ENCODE data around the gene VAV3.

DNA sequence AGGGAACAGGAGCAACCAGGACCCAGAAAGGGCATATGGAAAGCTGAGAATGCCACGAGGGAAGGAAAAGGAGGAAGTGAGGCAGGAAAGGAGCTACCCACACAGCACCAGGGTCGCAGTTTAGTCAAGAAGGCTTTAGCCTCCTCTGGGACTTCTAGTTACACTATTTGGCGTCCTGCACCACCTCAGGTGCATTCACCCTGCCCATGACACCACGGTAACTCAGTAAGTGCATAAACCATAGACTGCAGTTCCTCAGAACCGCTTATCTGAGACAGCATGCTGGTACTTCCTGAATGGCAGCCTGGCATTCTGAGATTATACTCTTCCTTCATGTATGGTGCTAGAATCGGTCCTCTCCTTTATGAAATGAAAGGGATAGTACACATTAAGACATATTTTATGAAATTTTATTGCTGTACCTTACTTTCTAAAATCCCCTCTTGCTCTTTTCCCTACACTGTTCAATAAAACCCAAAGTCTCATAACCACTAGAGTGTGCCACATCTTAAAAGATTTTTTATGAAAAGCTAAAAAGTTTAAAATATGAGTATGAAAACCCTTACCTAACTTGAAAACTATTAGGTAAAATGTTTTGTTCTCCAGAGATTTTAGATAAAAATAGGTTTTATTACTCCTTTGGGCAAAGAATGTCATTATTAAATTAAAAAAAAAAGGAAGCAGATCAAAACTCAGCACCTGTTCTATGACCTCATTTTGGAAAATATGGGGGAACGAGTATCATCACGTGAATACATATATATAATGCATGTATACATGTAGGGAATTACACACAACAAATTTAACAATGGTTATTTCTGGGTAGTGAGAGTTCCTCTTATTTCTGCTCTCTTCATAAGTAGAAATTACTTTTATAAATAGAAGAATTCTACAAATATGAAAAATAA, 67.3 kb downstream of the VAV3 start:
- TF ChIP-seq, protein P1, sequence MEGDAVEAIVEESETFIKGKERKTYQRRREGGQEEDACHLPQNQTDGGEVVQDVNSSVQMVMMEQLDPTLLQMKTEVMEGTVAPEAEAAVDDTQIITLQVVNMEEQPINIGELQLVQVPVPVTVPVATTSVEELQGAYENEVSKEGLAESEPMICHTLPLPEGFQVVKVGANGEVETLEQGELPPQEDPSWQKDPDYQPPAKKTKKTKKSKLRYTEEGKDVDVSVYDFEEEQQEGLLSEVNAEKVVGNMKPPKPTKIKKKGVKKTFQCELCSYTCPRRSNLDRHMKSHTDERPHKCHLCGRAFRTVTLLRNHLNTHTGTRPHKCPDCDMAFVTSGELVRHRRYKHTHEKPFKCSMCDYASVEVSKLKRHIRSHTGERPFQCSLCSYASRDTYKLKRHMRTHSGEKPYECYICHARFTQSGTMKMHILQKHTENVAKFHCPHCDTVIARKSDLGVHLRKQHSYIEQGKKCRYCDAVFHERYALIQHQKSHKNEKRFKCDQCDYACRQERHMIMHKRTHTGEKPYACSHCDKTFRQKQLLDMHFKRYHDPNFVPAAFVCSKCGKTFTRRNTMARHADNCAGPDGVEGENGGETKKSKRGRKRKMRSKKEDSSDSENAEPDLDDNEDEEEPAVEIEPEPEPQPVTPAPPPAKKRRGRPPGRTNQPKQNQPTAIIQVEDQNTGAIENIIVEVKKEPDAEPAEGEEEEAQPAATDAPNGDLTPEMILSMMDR (IDR thresholded peaks at IDR 0.05; ENCODE audit: insufficient read depth, low read length), result no peak
- no peak for TF ChIP-seq REST (IDR thresholded peaks at IDR 0.05; ENCODE audit: insufficient replicate concordance, low read depth)
- no peak for TF ChIP-seq GABPA (IDR thresholded peaks at IDR 0.05; ENCODE audit: low read depth)
- peak; percentile 89 for TF ChIP-seq SPI1 (IDR thresholded peaks at IDR 0.05; ENCODE audit: borderline replicate concordance, low read depth)
- no peak for TF ChIP-seq POLR2AphosphoS5 (IDR thresholded peaks at IDR 0.05; ENCODE audit: low read depth)
